Endothelial cell of umbilical vein (primary cell): Measurements from ENCODE around the gene HSPG2. TPM values are rescaled to one million over a fixed set of nuclear protein-coding genes. Genes with fewer than 3 reads are reported as not detected.

ENCODE experiments used
- BruUV-seq: library from RNA; stranded (reverse); fragments of 400-500 nt; replicated peaks from 2 replicates; lab custom pipeline; 2021; lab: Mats Ljungman, UMichigan
- CTCF ChIA-PET: fragments of 300-600, 350-600 bp; sonication (Branson Sonifier 250); formaldehyde crosslinking; loops from one replicate; lab custom pipeline; 2021; ENCODE audit warnings: antibody characterized with exemption, inconsistent platforms; lab: Charles Lee
- POLR2A ChIA-PET: fragments of 300-600, 350-600 bp; sonication (Branson Sonifier 250); formaldehyde crosslinking; loops from one replicate; lab custom pipeline; 2021; ENCODE audit warnings: antibody characterized with exemption, inconsistent platforms; lab: Charles Lee
- DNase-seq: peaks from one replicate; pipeline ENCODE4 v3.0.0-alpha.2; 2011; ENCODE audit warnings: low read depth, low spot score
- FAIRE-seq: peaks from 2 replicates; lab custom pipeline; 2011; peaks lifted over from hg19 to GRCh38; lab: Jason Lieb, UNC
- H2AFZ ChIP-seq: 2 replicates; pipeline ENCODE4 v1.6.0; 2012; ENCODE audit warnings: low read depth, low read length, control low read depth, inconsistent platforms
- H3K27ac ChIP-seq: 2 replicates; pipeline ENCODE4 v1.5.1; 2011; ENCODE audit warnings: low read depth, mild to moderate bottlenecking, control low read depth, low read length, moderate library complexity; ENCODE audit not compliant: insufficient read depth
- H3K27me3 ChIP-seq, 2 experiments: 2 replicates each; pipeline versions ENCODE4 v1.6.0 to v1.6.1; 2011; ENCODE audit warnings: low read length in 2 of 2, mixed read lengths in 1 of 2; ENCODE audit not compliant: control insufficient read depth in 2 of 2, insufficient read depth in 2 of 2
- H3K36me3 ChIP-seq, 2 experiments: 2 replicates in 1 of 2; 3 replicates in 1 of 2; pipeline ENCODE4 v1.5.1; 2011; ENCODE audit warnings: low read length in 2 of 2, mild to moderate bottlenecking in 1 of 2, moderate library complexity in 1 of 2; ENCODE audit not compliant: control insufficient read depth in 2 of 2, insufficient read depth in 2 of 2; ENCODE audit errors: extremely low read depth in 1 of 2
- H3K4me1 ChIP-seq: 3 replicates; pipeline ENCODE4 v1.5.1; 2011; ENCODE audit warnings: mild to moderate bottlenecking, low read length; ENCODE audit not compliant: control insufficient read depth, insufficient read depth; ENCODE audit errors: extremely low read depth
- H3K4me2 ChIP-seq: 2 replicates; pipeline ENCODE4 v1.6.1; 2011; ENCODE audit warnings: low read length, control low read depth, mixed read lengths; ENCODE audit not compliant: insufficient read depth
- H3K4me3 ChIP-seq, 3 experiments: fragments of 200-600 bp in 1 of 3; sonication (generic), shearing (Covaris generic) in 1 of 3; replicated peaks in 1 of 3; 2 replicates each; pipeline ENCODE4 v1.5.1; 2011 to 2016; ENCODE audit warnings: control low read depth in 3 of 3, low read length in 3 of 3, mild to moderate bottlenecking in 2 of 3, inconsistent platforms in 1 of 3, low read depth in 1 of 3, moderate library complexity in 1 of 3; ENCODE audit not compliant: insufficient read depth in 1 of 3
- H3K79me2 ChIP-seq: 2 replicates; pipeline ENCODE4 v1.6.0; 2012; ENCODE audit warnings: low read length, inconsistent platforms; ENCODE audit not compliant: control insufficient read depth, insufficient read depth
- H3K9ac ChIP-seq: replicated peaks from 2 replicates; pipeline ENCODE3; 2011; ENCODE audit warnings: low read length, control low read depth; ENCODE audit not compliant: insufficient read depth; ENCODE audit errors: extremely low read depth
- H3K9me1 ChIP-seq: replicated peaks from 3 replicates; pipeline ENCODE4 v1.6.0; 2011; ENCODE audit warnings: mild to moderate bottlenecking, low read length; ENCODE audit not compliant: control insufficient read depth, insufficient read depth; ENCODE audit errors: extremely low read depth
- H3K9me3 ChIP-seq: replicated peaks from 2 replicates; pipeline ENCODE4 v1.5.1; 2012; ENCODE audit warnings: low read length, inconsistent platforms; ENCODE audit not compliant: control insufficient read depth, insufficient read depth
- H4K20me1 ChIP-seq: replicated peaks from 2 replicates; pipeline ENCODE3; 2011; ENCODE audit warnings: mild to moderate bottlenecking, low read length; ENCODE audit not compliant: control insufficient read depth, insufficient read depth; ENCODE audit errors: extremely low read depth
- EZH2 ChIP-seq: IDR thresholded peaks from 2 replicates; pipeline ENCODE4 v1.6.1; 2012; ENCODE audit warnings: borderline replicate concordance, low read depth, mild to moderate bottlenecking, moderate library complexity, low read length, inconsistent platforms; ENCODE audit not compliant: severe bottlenecking
- FOS ChIP-seq: IDR thresholded peaks from 2 replicates; pipeline ENCODE4 v1.6.1; 2011; ENCODE audit warnings: mild to moderate bottlenecking, low read length, moderate library complexity, borderline replicate concordance; ENCODE audit not compliant: insufficient read depth
- GATA2 ChIP-seq: IDR thresholded peaks from 2 replicates; pipeline ENCODE4 v1.7.0; 2011; ENCODE audit warnings: low read depth, mild to moderate bottlenecking, moderate library complexity, mixed read lengths, low read length; ENCODE audit not compliant: insufficient read length, insufficient read depth
- JUN ChIP-seq: IDR thresholded peaks from 2 replicates; pipeline ENCODE4 v1.6.1; 2011; ENCODE audit warnings: borderline replicate concordance, low read depth; ENCODE audit not compliant: insufficient read length, insufficient read depth
- MYC ChIP-seq: IDR thresholded peaks from one replicate; pipeline ENCODE4 v1.6.1; 2011; ENCODE audit warnings: mild to moderate bottlenecking, low read depth, low read length
- POLR2A ChIP-seq: IDR thresholded peaks from 2 replicates; pipeline ENCODE4 v1.6.1; 2012; ENCODE audit warnings: low read depth, mild to moderate bottlenecking, control low read depth, low read length
- POLR2AphosphoS5 ChIP-seq: IDR thresholded peaks from 2 replicates; pipeline ENCODE4 v1.6.1; 2012; ENCODE audit warnings: low read depth, mild to moderate bottlenecking, control low read depth, low read length, moderate library complexity; ENCODE audit not compliant: insufficient read depth
- dilution Hi-C: fragments of 300-500 bp; cut with MboI; formaldehyde crosslinking; loops from one replicate; pipeline ENCODE4 v1.15.0; 2019; ENCODE audit warnings: low sequenced_read_pairs; ENCODE audit not compliant: extremely low pct_ligation_motif_present
- intact Hi-C: fragments of 100-400 bp; cut with micrococcal nuclease; formaldehyde crosslinking; loops from one replicate; pipeline ENCODE4 v1.10.0; 2022
- polyA plus RNA-seq, 4 experiments: library from polyadenylated mRNA; depleted of rRNA in 3 of 4; stranded (reverse) in 3 of 4; unstranded in 1 of 4; fragments of >200 nt; gene quantifications; 2 replicates each; pipeline versions ENCODE4 v1.2.1 to v1.2.3, GENCODE V29; 2011 to 2012; ENCODE audit warnings: missing spikeins in 1 of 4
- total RNA-seq: library from RNA; stranded (reverse); gene quantifications from 2 replicates; pipeline ENCODE4 v1.2.3, GENCODE V29; 2021
- TF ChIP-seq, protein P1 (sequence below), 2 donors: IDR thresholded peaks; 1 replicate in 1 of 2; 2 replicates in 1 of 2; pipeline ENCODE4 v1.5.1; 2011; ENCODE audit warnings: low read length in 2 of 2, mild to moderate bottlenecking in 2 of 2, moderate library complexity in 2 of 2, control low read depth in 1 of 2, inconsistent platforms in 1 of 2, low read depth in 1 of 2; ENCODE audit not compliant: insufficient read depth in 1 of 2; ENCODE audit errors: extremely low read depth in 1 of 2
- TF ChIP-seq, protein P2 (sequence below): IDR thresholded peaks from 2 replicates; pipeline ENCODE4 v1.6.1; 2011; ENCODE audit not compliant: insufficient read depth, insufficient read length

HSPG2 gene
- total and polyA plus RNA-seq, 2 donors (not counting 3 experiments of a cell fraction or from before 2014, with no cell fraction given) = 734 to 3,499 TPM

DNA sequence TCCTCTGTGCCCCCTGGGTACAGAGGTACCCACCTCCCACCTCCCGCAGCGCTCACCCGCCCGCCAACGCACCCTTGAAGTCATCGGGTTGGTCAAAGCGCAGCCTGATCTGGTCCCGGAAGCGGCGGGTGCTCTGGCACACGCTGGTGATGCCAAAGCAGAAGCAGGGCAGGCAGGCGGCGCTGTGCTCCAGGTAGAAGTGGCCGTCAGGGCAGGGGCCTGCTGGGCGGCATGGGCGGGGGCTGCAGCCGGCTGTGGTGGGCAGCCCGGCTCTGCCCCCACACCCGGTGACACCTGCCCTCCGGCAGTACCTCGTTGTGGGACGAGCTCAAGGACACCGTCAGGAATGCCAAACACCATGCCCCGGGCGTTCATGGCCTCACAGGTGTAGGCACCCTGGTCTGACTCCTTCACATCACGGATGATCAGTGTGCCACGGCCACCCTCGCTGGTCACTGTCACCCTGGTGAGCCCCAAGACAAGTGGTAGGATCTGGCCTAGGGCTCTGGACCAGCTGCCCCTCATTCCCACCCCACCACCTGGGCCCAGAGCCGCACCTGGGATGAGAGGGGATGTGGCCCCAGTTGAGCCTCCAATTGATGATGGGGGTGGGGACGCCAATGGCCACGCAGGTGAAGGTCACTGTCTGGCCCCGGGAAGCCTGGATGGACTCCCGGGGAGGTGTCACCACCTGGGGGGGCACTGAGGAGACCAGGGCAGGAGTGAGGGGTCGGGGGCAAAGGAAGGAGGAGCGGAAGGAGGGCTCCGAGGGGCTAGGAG is 52.5 kb downstream of the HSPG2 start:
- no peak overlapping the region for H3K9ac ChIP-seq
- intact Hi-C loops (no loop called here), dilution Hi-C loops (no loop called here)
- BruUV-seq = TSS peak; percentile 68
- H3K79me2 ChIP-seq = peaks cover 75% of the 10 kb centered on the region
- FAIRE-seq = no peak
- H3K4me2 ChIP-seq = no peak overlapping the region
- H3K36me3 ChIP-seq = peaks cover 68 to 95% of the 10 kb centered on the region in 2 experiments
- TF ChIP-seq POLR2AphosphoS5 (no peak), POLR2A (no peak), GATA2 (no peak), JUN (no peak), FOS (no peak), EZH2 (no peak), MYC (no peak)
- TF ChIP-seq, protein P1, sequence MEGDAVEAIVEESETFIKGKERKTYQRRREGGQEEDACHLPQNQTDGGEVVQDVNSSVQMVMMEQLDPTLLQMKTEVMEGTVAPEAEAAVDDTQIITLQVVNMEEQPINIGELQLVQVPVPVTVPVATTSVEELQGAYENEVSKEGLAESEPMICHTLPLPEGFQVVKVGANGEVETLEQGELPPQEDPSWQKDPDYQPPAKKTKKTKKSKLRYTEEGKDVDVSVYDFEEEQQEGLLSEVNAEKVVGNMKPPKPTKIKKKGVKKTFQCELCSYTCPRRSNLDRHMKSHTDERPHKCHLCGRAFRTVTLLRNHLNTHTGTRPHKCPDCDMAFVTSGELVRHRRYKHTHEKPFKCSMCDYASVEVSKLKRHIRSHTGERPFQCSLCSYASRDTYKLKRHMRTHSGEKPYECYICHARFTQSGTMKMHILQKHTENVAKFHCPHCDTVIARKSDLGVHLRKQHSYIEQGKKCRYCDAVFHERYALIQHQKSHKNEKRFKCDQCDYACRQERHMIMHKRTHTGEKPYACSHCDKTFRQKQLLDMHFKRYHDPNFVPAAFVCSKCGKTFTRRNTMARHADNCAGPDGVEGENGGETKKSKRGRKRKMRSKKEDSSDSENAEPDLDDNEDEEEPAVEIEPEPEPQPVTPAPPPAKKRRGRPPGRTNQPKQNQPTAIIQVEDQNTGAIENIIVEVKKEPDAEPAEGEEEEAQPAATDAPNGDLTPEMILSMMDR (IDR thresholded peaks at IDR 0.05; ENCODE audit: extremely low read depth in 1 of 2, insufficient read depth in 1 of 2, low read depth in 1 of 2, low read length in 2 of 2) = no peak
- TF ChIP-seq, protein P2, sequence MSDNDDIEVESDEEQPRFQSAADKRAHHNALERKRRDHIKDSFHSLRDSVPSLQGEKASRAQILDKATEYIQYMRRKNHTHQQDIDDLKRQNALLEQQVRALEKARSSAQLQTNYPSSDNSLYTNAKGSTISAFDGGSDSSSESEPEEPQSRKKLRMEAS = no peak
- no peak overlapping the region for H3K4me3 ChIP-seq
- H2AFZ ChIP-seq = no peak overlapping the region
- no peaks in the 10 kb centered on the region for H4K20me1 ChIP-seq
- ChIA-PET POLR2A (no interaction called here), CTCF (no interaction called here)
- no peak for DNase-seq
- H3K4me1 ChIP-seq = no peaks in the 10 kb centered on the region
- no peaks in the 10 kb centered on the region for H3K9me1 ChIP-seq
- H3K27ac ChIP-seq = no peak overlapping the region
- H3K27me3 ChIP-seq = no peaks in the 10 kb centered on the region
- no peaks in the 10 kb centered on the region for H3K9me3 ChIP-seq
